GM19239 (cell line): ENCODE measurements around the gene FDXACB1.
A peak's percentile ranks its signal among the peaks of the same experiment; 100 is the strongest.

Source experiments
- DNase-seq: peaks from one replicate; pipeline ENCODE4 v3.0.0; 2011; ENCODE audit warnings: low spot score; ENCODE audit not compliant: insufficient read length
- FAIRE-seq: peaks from 2 replicates; lab custom pipeline; 2011; peaks lifted over from hg19 to GRCh38; lab: Jason Lieb, UNC

Gene FDXACB1

GRCh38 chr11:111846636-111847035 is 32.3 kb downstream of the FDXACB1 start:
- DNase-seq (no peak), FAIRE-seq (no peak)

GRCh38 chr11:111846063-111846462 is 32.9 kb downstream of the FDXACB1 start:
- FAIRE-seq (no peak), DNase-seq (no peak)

GRCh38 chr11:111845276-111846028 is 33.5 kb downstream of the FDXACB1 start:
- FAIRE-seq (no peak), DNase-seq (no peak)

GRCh38 chr11:111843661-111844060 is 35.3 kb downstream of the FDXACB1 start:
- FAIRE-seq (no peak), DNase-seq (no peak)

GRCh38 chr11:111841370-111842053 is 37.5 kb downstream of the FDXACB1 start:
- DNase-seq (peak; percentile 44), FAIRE-seq (peak; percentile 99)

- FAIRE-seq (peak; percentile 11), DNase-seq (no peak)
Observed at GRCh38 chr11:111840143-111840542, 38.8 kb downstream of the FDXACB1 start.

GRCh38 chr11:111838054-111838453 is 40.9 kb downstream of the FDXACB1 start:
- FAIRE-seq (no peak), DNase-seq (no peak)

- FAIRE-seq = peak; percentile 40
- no peak for DNase-seq
Observed at GRCh38 chr11:111837366-111837891, 41.5 kb downstream of the FDXACB1 start.

- DNase-seq = peak; percentile 9
- peak; percentile 90 for FAIRE-seq
Observed at GRCh38 chr11:111836721-111837120, 42.2 kb downstream of the FDXACB1 start.

- DNase-seq (no peak), FAIRE-seq (peak; percentile 63)
Observed at GRCh38 chr11:111836162-111836561, 42.8 kb downstream of the FDXACB1 start.

- FAIRE-seq (no peak), DNase-seq (no peak)
Observed at GRCh38 chr11:111835665-111836064, 43.3 kb downstream of the FDXACB1 start.

- DNase-seq (no peak), FAIRE-seq (peak; percentile 8)
Observed at GRCh38 chr11:111834432-111835163, 44.4 kb downstream of the FDXACB1 start.

- FAIRE-seq (peak; percentile 47), DNase-seq (no peak)
Observed at GRCh38 chr11:111833524-111833923, 45.4 kb downstream of the FDXACB1 start.

- FAIRE-seq = peak; percentile 91
- peak; percentile 10 for DNase-seq
Observed at GRCh38 chr11:111829185-111829968, 49.6 kb downstream of the FDXACB1 start.

- DNase-seq = no peak
- FAIRE-seq = no peak
Observed at GRCh38 chr11:111826322-111826950, 52.5 kb downstream of the FDXACB1 start.
